Aorta (tissue), 5 donors: ENCODE data around the gene ANKRD16. TPM values are rescaled to one million over a fixed set of nuclear protein-coding genes. Genes with fewer than 3 reads are reported as not detected.

ENCODE experiments used
- ATAC-seq: fragments of 200-7000 bp; cut with Tn5 transposase; one replicate; pipeline ENCODE4 v1.9.1; 2022; ENCODE audit warnings: moderate library complexity; ENCODE audit not compliant: low FRiP score
- DNase-seq, 2 donors: peaks; one replicate each; pipeline ENCODE4 v3.0.0-alpha.2; 2020
- H3K27ac ChIP-seq, 2 donors: one replicate each; pipeline ENCODE4 v1.5.1; 2013; ENCODE audit warnings: low read length in 2 of 2, mild to moderate bottlenecking in 2 of 2, moderate library complexity in 2 of 2, control low read depth in 1 of 2, inconsistent platforms in 1 of 2, low read depth in 1 of 2
- H3K27me3 ChIP-seq, 2 donors: one replicate each; pipeline ENCODE4 v1.6.1; 2013; ENCODE audit warnings: control low read depth in 1 of 2, low read length in 1 of 2, mild to moderate bottlenecking in 1 of 2, moderate library complexity in 1 of 2; ENCODE audit not compliant: insufficient read depth in 2 of 2, control insufficient read depth in 1 of 2
- H3K36me3 ChIP-seq, 2 donors: one replicate each; pipeline ENCODE4 v1.6.1; 2013; ENCODE audit warnings: control low read depth in 1 of 2, low read length in 1 of 2, mild to moderate bottlenecking in 1 of 2; ENCODE audit not compliant: insufficient read depth in 2 of 2, control insufficient read depth in 1 of 2
- H3K4me1 ChIP-seq, 2 donors: one replicate each; pipeline ENCODE4 v1.6.1; 2013; ENCODE audit warnings: low read length in 2 of 2, control low read depth in 1 of 2, mild to moderate bottlenecking in 1 of 2, moderate library complexity in 1 of 2; ENCODE audit not compliant: insufficient read depth in 2 of 2, control insufficient read depth in 1 of 2
- H3K4me3 ChIP-seq, 2 donors: one replicate each; pipeline ENCODE4 v1.5.1; 2013; ENCODE audit warnings: low read length in 2 of 2, control low read depth in 1 of 2, mild to moderate bottlenecking in 1 of 2
- H3K9me3 ChIP-seq: one replicate; pipeline ENCODE4 v1.6.1; 2013; ENCODE audit warnings: mild to moderate bottlenecking, low read length; ENCODE audit not compliant: control insufficient read depth
- WGBS, 2 donors: extraction: QIAGEN DNeasy Blood & Tissue Kit; methylation state at CpG; one replicate each; pipeline ENCODE4 v1.1.7; 2013; 5-methylcytosine and 5-hydroxymethylcytosine counted together
- intact Hi-C, 2 donors: fragments of 100-400 bp; cut with DNase I; formaldehyde crosslinking; loops; one replicate each; pipeline versions ENCODE4 v1.14.2 to v1.15.0; 2022
- polyA plus RNA-seq, 2 donors: library from polyadenylated mRNA; stranded (reverse); fragments of 200-250 nt; gene quantifications; one replicate each; pipeline ENCODE4 v1.2.3, GENCODE V29; 2013
- total RNA-seq, 2 donors: library from RNA; stranded (reverse); fragmentation: NEBNext Ultra II Directional; extraction: Animal tissue kit (Norgen Biotek cat#: 25700); gene quantifications; one replicate each; pipeline ENCODE4 v1.2.1, GENCODE V29; 2021
- donor health status: healthy with polysubstance abuse.
- donor health status: Bipolar disorder and iron deficiency.
- donor health status: DM: no; HTN: no; CAD: no.
- donor health status: DM: no; HTN: no; CAD: no.
- donor health status: DM: yes; HTN: yes; CAD: no.

ANKRD16 gene
- total and polyA plus RNA-seq, 4 donors = 4.6 to 8.8 (median 6.4) TPM

DNA sequence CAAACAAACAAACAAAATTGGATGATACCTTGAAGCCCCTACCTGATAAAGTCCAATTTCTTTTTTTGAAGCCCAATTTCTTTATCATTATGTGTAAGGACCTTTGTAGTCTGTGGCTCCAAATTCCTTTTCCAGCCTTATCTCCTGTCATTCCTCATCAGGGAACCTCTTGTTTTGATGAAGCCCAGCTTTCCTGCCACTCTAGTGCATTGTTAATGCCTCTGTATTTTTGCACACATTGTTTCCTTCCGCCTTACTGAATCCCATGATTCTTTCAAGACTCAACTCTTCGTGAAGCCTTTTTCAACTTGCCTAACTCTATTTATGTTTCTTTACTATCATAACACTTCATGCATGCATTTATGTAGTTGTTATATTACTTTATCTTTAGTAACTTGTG lies 3.6 kb upstream of the ANKRD16 start:
- 36 to 40% methylated on average over 2 of the region's 2 CpGs for WGBS, 2 donors
- H3K4me1 ChIP-seq = peaks cover 3 to 4% of the 10 kb centered on the region in 2 donors
- intact Hi-C loops = loop anchor here in 1 of 2 donors (5.0 to 10.0 kb wide), 2 partner anchors 34 to 81 kb away; partner anchors contain the start of gene IL15RA

GRCh38 chr10:5892007-5892406 lies 2.3 kb upstream of the ANKRD16 start:
- DNase-seq = no peak
- Histone ChIP-seq H3K27ac (no peak overlapping the region), H3K4me1 (peaks cover 3 to 4% of the 10 kb centered on the region in 2 donors), H3K36me3 (peaks cover 3 to 4% of the 10 kb centered on the region in 2 donors), H3K27me3 (no peaks in the 10 kb centered on the region), H3K4me3 (no peak overlapping the region), H3K9me3 (no peaks in the 10 kb centered on the region)
- 15 to 17% methylated on average over 8 of the region's 8 CpGs for WGBS, 2 donors
- intact Hi-C loops = loop anchor here in 1 of 2 donors (5.0 to 10.0 kb wide), 2 partner anchors 35 to 83 kb away; partner anchors contain the start of gene IL15RA
- no peak for ATAC-seq

More for the DNA sequence above, 3.6 kb upstream of the ANKRD16 start:
- Histone ChIP-seq H3K9me3 (no peaks in the 10 kb centered on the region), H3K27me3 (no peaks in the 10 kb centered on the region), H3K27ac (no peak overlapping the region), H3K4me3 (no peak overlapping the region), H3K36me3 (peaks cover 3 to 4% of the 10 kb centered on the region in 2 donors)
- DNase-seq (no peak), ATAC-seq (no peak)

DNA sequence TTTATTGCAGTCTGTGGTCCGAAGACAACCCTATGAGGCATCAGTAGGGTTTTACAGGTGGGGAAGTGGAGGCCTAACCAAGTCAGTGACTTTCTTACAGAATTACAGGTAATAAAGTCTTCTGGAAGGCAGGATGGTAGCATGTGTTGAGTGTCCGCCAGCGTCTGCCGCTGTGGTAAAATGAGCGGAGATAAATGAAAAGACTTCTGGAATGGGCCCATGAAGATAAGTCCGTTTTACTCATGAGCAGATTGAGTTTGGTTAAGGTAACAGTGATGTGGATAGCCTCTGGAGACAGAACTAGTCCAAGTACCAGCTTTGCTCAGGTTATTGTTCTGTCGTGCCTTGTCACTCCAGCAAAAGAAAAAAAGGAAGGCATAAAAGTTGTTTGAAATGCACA lies 1.3 kb upstream of the ANKRD16 start:
- ATAC-seq (no peak), DNase-seq (no peak)
- intact Hi-C loops = loop anchor here in 1 of 2 donors (5.0 to 10.0 kb wide), 2 partner anchors 36 to 84 kb away; partner anchors contain the start of gene IL15RA
- H3K36me3 ChIP-seq = peaks cover 0 to 3% of the 10 kb centered on the region in 2 donors
- 31 to 32% methylated on average over 7 of the region's 7 CpGs for WGBS, 2 donors
- H3K4me3 ChIP-seq = peak overlapping the region; percentile 96 to 100
- no peaks in the 10 kb centered on the region for H3K27me3 ChIP-seq
- no peaks in the 10 kb centered on the region for H3K9me3 ChIP-seq
- no peak overlapping the region for H3K27ac ChIP-seq
- H3K4me1 ChIP-seq = peaks cover 3 to 4% of the 10 kb centered on the region in 2 donors

GRCh38 chr10:5890452-5890915 lies 791 bp upstream of the ANKRD16 start:
- Histone ChIP-seq H3K27me3 (no peaks in the 10 kb centered on the region), H3K36me3 (peaks cover 0 to 1% of the 10 kb centered on the region in 2 donors), H3K27ac (peak overlapping the region in 1 of 2 donors; percentile 70), H3K9me3 (no peaks in the 10 kb centered on the region), H3K4me1 (peaks cover 3 to 4% of the 10 kb centered on the region in 2 donors), H3K4me3 (peak overlapping the region; percentile 96 to 100)
- DNase-seq = peak in 1 of 2 donors; percentile 55
- 0% methylated on average over 33 to 40 of the region's 40 CpGs for WGBS, 2 donors
- intact Hi-C loops = loop anchor here in 1 of 2 donors (5.0 to 10.0 kb wide), 2 partner anchors 37 to 84 kb away; partner anchors contain the start of gene IL15RA
- ATAC-seq = no peak

DNA sequence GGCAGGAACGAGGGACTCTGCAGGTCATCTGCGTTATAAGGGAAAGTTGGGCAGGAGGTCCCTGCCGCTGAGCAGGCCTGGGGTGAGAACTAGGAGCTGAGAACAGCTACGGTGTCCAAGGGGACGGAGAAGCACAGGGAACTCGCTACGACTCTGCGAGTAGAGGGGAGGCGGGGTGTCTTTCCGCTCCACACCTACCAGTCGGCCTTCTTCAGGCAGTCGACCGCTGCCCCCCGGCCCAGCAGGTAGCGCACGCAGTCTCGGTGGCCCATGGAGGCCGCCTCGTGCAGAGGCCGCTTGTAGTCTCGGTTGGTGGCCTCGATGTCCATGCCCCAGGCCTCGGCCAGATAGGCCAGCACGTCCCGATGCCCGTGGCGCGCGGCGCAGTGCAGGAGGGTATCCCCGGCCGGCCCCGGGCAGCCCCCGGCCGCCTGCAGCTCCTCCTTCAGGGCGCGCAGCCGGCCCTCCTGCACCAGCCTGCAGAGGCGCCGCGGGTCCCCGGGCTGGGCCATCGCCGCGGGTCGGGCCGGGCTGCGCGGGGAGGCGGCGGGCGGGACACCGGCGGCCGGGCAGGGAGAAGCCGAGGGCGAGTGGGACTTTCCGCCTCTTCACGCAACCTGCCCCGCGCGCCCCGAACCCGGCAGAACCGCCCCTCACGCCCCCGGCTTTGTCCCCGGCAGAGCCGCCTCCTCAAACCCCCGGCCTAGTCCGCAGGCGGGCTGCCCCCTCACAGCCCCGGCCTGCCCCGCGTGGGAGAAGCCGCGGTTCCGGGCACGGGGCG lies 660 bp downstream of the ANKRD16 start:
- Histone ChIP-seq H3K4me1 (peaks cover 3 to 4% of the 10 kb centered on the region in 2 donors), H3K27me3 (no peaks in the 10 kb centered on the region), H3K9me3 (no peaks in the 10 kb centered on the region), H3K4me3 (peak overlapping the region; percentile 62 to 70), H3K36me3 (peaks cover 0 to 1% of the 10 kb centered on the region in 2 donors), H3K27ac (peak overlapping the region in 1 of 2 donors; percentile 15)
- DNase-seq (peak; percentile 55 to 80), ATAC-seq (peak; percentile 32)
- 0 to 1% methylated on average over 44 to 80 of the region's 80 CpGs for WGBS, 2 donors
- intact Hi-C loops = no loop called here

DNA sequence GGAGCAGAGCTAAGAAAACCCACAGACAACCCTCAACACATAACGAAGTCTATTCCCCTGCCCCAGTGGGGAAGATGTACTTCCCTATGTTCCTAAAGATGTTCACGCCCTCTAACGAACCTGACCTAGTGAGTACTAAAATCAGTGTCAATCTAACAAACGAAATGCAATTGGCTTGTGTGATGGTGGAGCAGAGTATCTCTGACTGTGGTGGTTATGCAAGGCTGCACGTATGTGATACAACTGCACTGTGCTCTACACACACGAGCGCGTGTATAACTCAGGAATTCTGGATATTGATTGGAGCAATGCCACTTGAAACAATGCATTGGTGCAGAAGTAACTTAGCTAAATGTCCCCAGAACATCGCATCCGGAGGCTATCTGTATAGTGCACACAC lies 1.3 kb downstream of the ANKRD16 start:
- no peaks in the 10 kb centered on the region for H3K36me3 ChIP-seq
- DNase-seq (no peak), ATAC-seq (no peak)
- H3K27ac ChIP-seq = no peak overlapping the region
- H3K9me3 ChIP-seq = no peaks in the 10 kb centered on the region
- intact Hi-C loops = no loop called here
- no peaks in the 10 kb centered on the region for H3K27me3 ChIP-seq
- peak overlapping the region; percentile 6 to 70 for H3K4me3 ChIP-seq
- 11 to 14% methylated on average over 10 of the region's 10 CpGs for WGBS, 2 donors
- peaks cover 3 to 4% of the 10 kb centered on the region in 2 donors for H3K4me1 ChIP-seq

GRCh38 chr10:5887641-5888040 lies 2.1 kb downstream of the ANKRD16 start:
- Histone ChIP-seq H3K27ac (no peak overlapping the region), H3K36me3 (no peaks in the 10 kb centered on the region), H3K4me1 (peaks cover 3 to 4% of the 10 kb centered on the region in 2 donors), H3K4me3 (no peak overlapping the region), H3K9me3 (no peaks in the 10 kb centered on the region), H3K27me3 (no peaks in the 10 kb centered on the region)
- WGBS, 2 donors = 87 to 96% methylated on average over 8 of the region's 8 CpGs
- DNase-seq (no peak), ATAC-seq (no peak)
- intact Hi-C loops = no loop called here

DNA sequence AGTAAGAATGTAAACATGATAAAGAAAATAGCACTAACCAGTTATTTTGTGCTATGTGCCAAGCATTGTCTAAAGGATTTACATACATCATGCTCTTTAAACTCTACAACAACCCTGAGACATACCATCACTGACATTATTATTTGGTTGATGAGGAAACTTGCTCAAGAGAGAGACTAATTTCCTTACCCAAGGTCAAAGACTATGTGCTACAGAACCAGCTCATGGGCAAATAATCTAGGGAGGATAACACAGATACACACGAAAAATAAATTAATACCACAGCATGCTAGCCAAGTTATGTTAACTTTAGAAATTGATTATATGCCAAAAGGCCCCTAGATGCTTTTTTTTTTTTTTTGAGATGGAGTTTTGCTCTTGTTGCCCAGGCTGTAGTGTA lies 2.7 kb downstream of the ANKRD16 start:
- Histone ChIP-seq H3K36me3 (no peaks in the 10 kb centered on the region), H3K27me3 (no peaks in the 10 kb centered on the region), H3K9me3 (no peaks in the 10 kb centered on the region), H3K27ac (no peak overlapping the region), H3K4me1 (peaks cover 1 to 4% of the 10 kb centered on the region in 2 donors), H3K4me3 (no peak overlapping the region)
- WGBS, 2 donors = 7 to 14% methylated on average over 1 of the region's 1 CpG
- DNase-seq = no peak
- no peak for ATAC-seq
- intact Hi-C loops = no loop called here
